ENCODE data around the gene TTC1.

DNA sequence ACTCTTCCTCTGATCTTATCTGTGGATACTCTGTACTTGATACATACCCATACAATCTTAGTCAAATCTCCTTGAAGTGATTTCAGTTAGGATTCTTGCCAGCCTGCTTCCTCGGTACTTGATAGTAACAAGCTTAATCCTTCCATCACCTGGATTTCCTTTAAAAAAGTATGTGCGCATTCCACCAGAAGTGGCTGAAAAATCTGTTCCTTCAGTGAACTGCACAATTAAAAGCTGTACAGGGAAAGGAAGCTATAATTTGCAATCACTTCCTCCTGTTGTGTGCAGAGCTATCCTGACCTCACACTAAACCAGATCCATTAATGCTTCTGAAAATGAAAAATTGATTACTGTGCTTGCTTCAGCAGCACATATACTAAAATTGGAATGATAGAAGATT lies 63.0 kb downstream of the TTC1 start:
- TF ChIP-seq CTCF (IDR thresholded peaks at IDR 0.05), result no peak
- no peak for TF ChIP-seq POLR2AphosphoS5 (IDR thresholded peaks at IDR 0.05)
- TF ChIP-seq EP300 (IDR thresholded peaks at IDR 0.05), result no peak
- TF ChIP-seq POLR2A (IDR thresholded peaks at IDR 0.05), result no peak
